NCI-H2196 treated with DMSO at 0.1 percent for 48 hours (cell line): ENCODE results near the gene TBC1D8.

ENCODE experiments used
- DNase-seq: peaks from one replicate; lab custom pipeline; 2025; ENCODE audit not compliant: unreplicated experiment; lab: John Stamatoyannopoulos, UW

TBC1D8 gene

GRCh38 chr2:100983684-100984310 is 167.4 kb downstream of the TBC1D8 start:
- DNase-seq, result no peak

- DNase-seq, result no peak
These were observed 168.0 kb downstream of the TBC1D8 start for GRCh38 chr2:100983201-100983600.

GRCh38 chr2:100982431-100982861 is 168.7 kb downstream of the TBC1D8 start:
- no peak for DNase-seq

- no peak for DNase-seq
These were observed 170.2 kb downstream of the TBC1D8 start for GRCh38 chr2:100981011-100981410.

- DNase-seq, result no peak
These were observed 171.1 kb downstream of the TBC1D8 start for GRCh38 chr2:100980046-100980445.

GRCh38 chr2:100978582-100979191 is 172.5 kb downstream of the TBC1D8 start:
- no peak for DNase-seq

- DNase-seq, result no peak
These were observed 173.7 kb downstream of the TBC1D8 start for GRCh38 chr2:100977511-100977910.

GRCh38 chr2:100976645-100977391 is 174.4 kb downstream of the TBC1D8 start:
- DNase-seq, result no peak

- DNase-seq, result no peak
These were observed 175.1 kb downstream of the TBC1D8 start for GRCh38 chr2:100976061-100976460.

GRCh38 chr2:100975521-100975785 is 175.7 kb downstream of the TBC1D8 start:
- DNase-seq, result no peak

- no peak for DNase-seq
These were observed 176.3 kb downstream of the TBC1D8 start for GRCh38 chr2:100974712-100975520.

- DNase-seq, result no peak
These were observed 178.7 kb downstream of the TBC1D8 start for GRCh38 chr2:100972452-100972851.

GRCh38 chr2:100971221-100971620 is 180.0 kb downstream of the TBC1D8 start:
- DNase-seq, result no peak

- DNase-seq, result no peak
These were observed 181.2 kb downstream of the TBC1D8 start for GRCh38 chr2:100969998-100970397.

- no peak for DNase-seq
These were observed 182.7 kb downstream of the TBC1D8 start for GRCh38 chr2:100968146-100969145.

GRCh38 chr2:100967716-100968115 is 183.5 kb downstream of the TBC1D8 start:
- no peak for DNase-seq

- no peak for DNase-seq
These were observed 185.6 kb downstream of the TBC1D8 start for GRCh38 chr2:100965596-100965995.

- DNase-seq, result no peak
These were observed 186.5 kb downstream of the TBC1D8 start for GRCh38 chr2:100964681-100965169.

- no peak for DNase-seq
These were observed 187.0 kb downstream of the TBC1D8 start for GRCh38 chr2:100964222-100964621.

GRCh38 chr2:100963026-100963375 is 188.2 kb downstream of the TBC1D8 start:
- DNase-seq, result no peak
